ENCODE measurements around the gene EFHD2. TPM values are rescaled to one million over a fixed set of nuclear protein-coding genes. Genes with fewer than 3 reads are reported as not detected.

The EFHD2 gene
- total RNA-seq, 1 donor from 2014 or later: 64.3 TPM

DNA sequence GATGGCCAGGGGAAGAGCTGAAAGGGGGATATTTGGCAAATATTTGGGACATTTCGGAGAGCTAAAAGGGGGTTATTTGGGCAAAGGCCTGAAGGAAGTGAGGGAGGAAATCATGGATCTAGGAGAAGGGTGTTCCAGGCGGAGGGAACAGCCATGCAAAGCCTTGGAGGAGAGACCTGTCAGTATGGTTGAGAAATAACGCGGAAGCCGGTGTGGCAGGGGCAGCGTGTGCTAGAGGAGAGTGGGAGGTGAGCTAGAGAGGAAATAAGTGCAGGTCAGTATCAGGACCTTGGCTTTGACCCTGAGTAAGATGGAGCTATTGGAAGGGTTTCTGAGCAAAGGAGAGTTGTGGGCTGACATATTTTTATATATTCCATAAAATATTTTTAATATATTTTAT lies 31.6 kb downstream of the EFHD2 start:
- Histone ChIP-seq H3K4me1 (no peaks in the 10 kb centered on the region), H3K27ac (no peak overlapping the region), H3K9me3 (no peaks in the 10 kb centered on the region), H3K27me3 (no peaks in the 10 kb centered on the region), H3K36me3 (no peaks in the 10 kb centered on the region), H3K4me3 (no peak overlapping the region)
- ATAC-seq (no peak), DNase-seq (no peak)
- TF ChIP-seq, protein P1, sequence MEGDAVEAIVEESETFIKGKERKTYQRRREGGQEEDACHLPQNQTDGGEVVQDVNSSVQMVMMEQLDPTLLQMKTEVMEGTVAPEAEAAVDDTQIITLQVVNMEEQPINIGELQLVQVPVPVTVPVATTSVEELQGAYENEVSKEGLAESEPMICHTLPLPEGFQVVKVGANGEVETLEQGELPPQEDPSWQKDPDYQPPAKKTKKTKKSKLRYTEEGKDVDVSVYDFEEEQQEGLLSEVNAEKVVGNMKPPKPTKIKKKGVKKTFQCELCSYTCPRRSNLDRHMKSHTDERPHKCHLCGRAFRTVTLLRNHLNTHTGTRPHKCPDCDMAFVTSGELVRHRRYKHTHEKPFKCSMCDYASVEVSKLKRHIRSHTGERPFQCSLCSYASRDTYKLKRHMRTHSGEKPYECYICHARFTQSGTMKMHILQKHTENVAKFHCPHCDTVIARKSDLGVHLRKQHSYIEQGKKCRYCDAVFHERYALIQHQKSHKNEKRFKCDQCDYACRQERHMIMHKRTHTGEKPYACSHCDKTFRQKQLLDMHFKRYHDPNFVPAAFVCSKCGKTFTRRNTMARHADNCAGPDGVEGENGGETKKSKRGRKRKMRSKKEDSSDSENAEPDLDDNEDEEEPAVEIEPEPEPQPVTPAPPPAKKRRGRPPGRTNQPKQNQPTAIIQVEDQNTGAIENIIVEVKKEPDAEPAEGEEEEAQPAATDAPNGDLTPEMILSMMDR (IDR thresholded peaks at IDR 0.05): no peak
- intact Hi-C loops (cut with DNase I): no loop called here

DNA sequence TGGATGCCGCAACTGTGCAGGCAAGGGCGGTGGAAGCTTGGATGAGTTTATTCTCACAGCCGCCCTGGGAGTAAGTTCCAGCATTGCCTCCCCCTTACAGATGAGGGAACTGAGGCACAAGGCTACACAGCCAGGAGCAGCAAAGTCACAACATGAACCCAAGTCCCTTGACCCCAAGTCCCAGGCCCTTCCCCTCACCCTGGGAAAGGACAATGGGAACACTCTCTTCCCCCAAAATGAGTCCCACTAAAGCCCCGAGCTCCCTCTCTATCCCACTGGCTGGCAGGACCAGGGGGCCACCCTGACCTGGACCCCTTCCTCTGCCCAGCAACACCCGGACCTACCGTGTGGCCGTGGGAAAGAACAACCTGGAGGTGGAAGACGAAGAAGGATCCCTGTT lies 32.4 kb downstream of the EFHD2 start:
- intact Hi-C loops (cut with DNase I): no loop called here
- DNase-seq: no peak
- H3K27me3 ChIP-seq: no peaks in the 10 kb centered on the region
- TF ChIP-seq, protein P1 (IDR thresholded peaks at IDR 0.05): no peak
- H3K36me3 ChIP-seq: no peaks in the 10 kb centered on the region
- no peaks in the 10 kb centered on the region for H3K9me3 ChIP-seq
- no peak overlapping the region for H3K27ac ChIP-seq
- no peak overlapping the region for H3K4me3 ChIP-seq
- no peaks in the 10 kb centered on the region for H3K4me1 ChIP-seq
- no peak for ATAC-seq

DNA sequence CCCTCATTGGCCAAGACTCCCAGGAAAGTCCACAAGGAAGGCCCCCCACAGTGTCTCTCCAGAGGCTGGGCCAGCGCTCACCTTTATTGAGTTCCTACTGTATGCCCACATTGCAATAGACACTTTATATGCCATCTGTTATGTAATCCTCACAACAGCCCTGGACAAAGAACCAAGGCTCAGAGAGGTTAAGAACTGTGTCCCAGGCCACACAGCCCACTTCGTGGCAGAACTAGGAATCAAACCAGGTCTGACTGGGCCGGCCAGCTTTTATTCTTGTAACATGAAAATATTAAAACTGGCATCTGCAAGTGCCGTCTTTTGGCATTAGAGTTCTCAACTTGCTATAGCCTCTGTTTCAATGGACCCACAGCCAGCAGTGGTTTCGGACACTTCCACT lies 33.1 kb downstream of the EFHD2 start:
- Histone ChIP-seq H3K27ac (no peak overlapping the region), H3K27me3 (no peaks in the 10 kb centered on the region), H3K36me3 (no peaks in the 10 kb centered on the region), H3K4me1 (no peaks in the 10 kb centered on the region), H3K9me3 (no peaks in the 10 kb centered on the region), H3K4me3 (no peak overlapping the region)
- ATAC-seq: no peak
- TF ChIP-seq, protein P1 (IDR thresholded peaks at IDR 0.05): no peak
- intact Hi-C loops (cut with DNase I): no loop called here
- DNase-seq: no peak

DNA sequence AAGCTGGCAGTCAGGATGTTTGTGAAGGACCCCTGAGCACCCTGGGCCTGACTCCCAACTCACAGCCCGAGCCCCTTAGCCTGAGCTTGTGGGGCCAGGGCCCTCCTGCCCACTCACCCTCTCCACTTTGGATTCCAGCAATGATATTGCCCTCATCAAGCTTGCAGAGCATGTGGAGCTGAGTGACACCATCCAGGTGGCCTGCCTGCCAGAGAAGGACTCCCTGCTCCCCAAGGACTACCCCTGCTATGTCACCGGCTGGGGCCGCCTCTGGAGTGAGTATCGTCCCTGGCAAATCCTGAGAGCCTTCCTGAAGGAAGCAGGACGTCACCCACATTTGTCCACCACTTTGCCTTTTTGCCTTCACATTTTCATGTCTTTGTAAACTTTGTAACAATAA lies 33.6 kb downstream of the EFHD2 start:
- Histone ChIP-seq H3K9me3 (no peaks in the 10 kb centered on the region), H3K27me3 (no peaks in the 10 kb centered on the region), H3K27ac (no peak overlapping the region), H3K36me3 (no peaks in the 10 kb centered on the region), H3K4me3 (no peak overlapping the region), H3K4me1 (no peaks in the 10 kb centered on the region)
- no peak for ATAC-seq
- intact Hi-C loops (cut with DNase I): no loop called here
- no peak for DNase-seq
- TF ChIP-seq, protein P1 (IDR thresholded peaks at IDR 0.05): no peak

DNA sequence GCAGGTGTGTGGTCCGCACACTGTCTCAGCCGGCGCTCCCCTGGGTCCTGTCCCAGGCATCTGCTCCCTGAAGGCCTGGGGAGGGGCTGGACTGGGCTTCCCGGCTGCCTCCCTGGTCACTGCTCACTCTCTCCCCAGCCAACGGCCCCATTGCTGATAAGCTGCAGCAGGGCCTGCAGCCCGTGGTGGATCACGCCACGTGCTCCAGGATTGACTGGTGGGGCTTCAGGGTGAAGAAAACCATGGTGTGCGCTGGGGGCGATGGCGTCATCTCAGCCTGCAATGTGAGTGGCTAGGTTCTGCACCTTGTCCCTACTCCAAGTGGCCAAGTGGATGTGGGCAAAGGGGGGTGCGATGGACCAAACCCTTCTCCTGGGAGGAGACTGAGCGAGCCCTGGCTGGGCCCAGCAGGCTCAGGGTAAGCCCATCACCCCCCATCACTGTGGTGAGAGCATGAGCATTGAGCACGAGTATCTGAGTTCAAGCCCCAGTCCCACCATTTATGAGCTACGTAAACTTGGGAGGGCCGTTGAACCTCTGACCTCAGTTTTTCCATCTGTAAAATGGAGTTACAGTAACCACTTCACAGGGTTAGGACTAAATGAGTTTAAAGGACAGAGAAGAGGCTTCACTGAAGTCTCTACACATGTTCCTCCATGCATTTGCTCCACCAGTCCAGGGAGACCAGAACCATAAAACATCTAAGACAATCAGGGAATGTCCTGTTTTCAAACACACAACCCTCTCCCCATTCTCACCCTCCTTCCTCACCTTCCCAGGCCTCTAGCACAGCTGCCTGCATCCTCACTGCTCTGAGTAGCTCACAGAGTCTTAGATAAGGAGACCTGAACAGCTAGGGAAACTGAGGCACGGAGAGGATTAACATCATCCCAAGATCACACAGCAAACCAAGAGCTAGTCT lies 35.0 kb downstream of the EFHD2 start:
- DNase-seq (no peak), ATAC-seq (no peak)

More for the DNA sequence above, 35.0 kb downstream of the EFHD2 start:
- Histone ChIP-seq H3K27ac (no peak overlapping the region), H3K27me3 (no peaks in the 10 kb centered on the region), H3K4me3 (no peak overlapping the region), H3K36me3 (no peaks in the 10 kb centered on the region), H3K9me3 (no peaks in the 10 kb centered on the region), H3K4me1 (no peaks in the 10 kb centered on the region)
- intact Hi-C loops (cut with DNase I): no loop called here
- TF ChIP-seq, protein P1 (IDR thresholded peaks at IDR 0.05): no peak

Data from upper lobe of right lung (tissue), 1 donor.